H1 (cell line): Measurements from ENCODE around the gene ADCY5. TPM values are rescaled to one million over a fixed set of nuclear protein-coding genes. Genes with fewer than 3 reads are reported as not detected.

Source experiments
- CTCF ChIA-PET: fragments of 300-600 bp; sonication (Branson Sonifier 250); formaldehyde crosslinking; loops from one replicate; lab custom pipeline; 2021; ENCODE audit not compliant: partially characterized antibody; lab: Charles Lee
- POLR2A ChIA-PET: fragments of 300-600 bp; sonication (Branson Sonifier 250); formaldehyde crosslinking; loops from one replicate; lab custom pipeline; 2021; ENCODE audit warnings: inconsistent platforms; ENCODE audit not compliant: partially characterized antibody; lab: Charles Lee
- DNase-seq, 2 experiments: peaks; one replicate each; pipeline versions ENCODE4 v3.0.0 to v3.0.0-alpha.2; 2010 to 2022; ENCODE audit warnings: low spot score in 2 of 2, low read depth in 1 of 2, mixed read lengths in 1 of 2
- FAIRE-seq: peaks from 2 replicates; lab custom pipeline; 2011; peaks lifted over from hg19 to GRCh38; lab: Jason Lieb, UNC
- H2AFZ ChIP-seq: 2 replicates; pipeline ENCODE4 v1.8.1; 2012; ENCODE audit warnings: low read length, inconsistent platforms
- H2AK5ac ChIP-seq: 2 replicates; pipeline ENCODE4 v1.6.1; 2013; ENCODE audit warnings: low read depth, low read length
- H2BK120ac ChIP-seq: replicated peaks from 2 replicates; pipeline ENCODE3; 2013; ENCODE audit warnings: low read depth, low read length, inconsistent platforms
- H2BK12ac ChIP-seq: 2 replicates; pipeline ENCODE4 v1.6.1; 2013; ENCODE audit warnings: low read depth, low read length
- H2BK15ac ChIP-seq: 2 replicates; pipeline ENCODE4 v1.6.1; 2013; ENCODE audit warnings: low read length
- H2BK20ac ChIP-seq: 2 replicates; pipeline ENCODE4 v1.6.1; 2013; ENCODE audit warnings: low read length
- H2BK5ac ChIP-seq: 2 replicates; pipeline ENCODE4 v1.6.1; 2013; ENCODE audit warnings: low read depth, low read length
- H3K14ac ChIP-seq: 2 replicates; pipeline ENCODE4 v1.6.1; 2013; ENCODE audit warnings: inconsistent platforms; ENCODE audit not compliant: insufficient read length
- H3K18ac ChIP-seq: 2 replicates; pipeline ENCODE4 v1.6.1; 2013; ENCODE audit warnings: low read length; ENCODE audit errors: extremely low read depth
- H3K23ac ChIP-seq: 2 replicates; pipeline ENCODE4 v1.6.1; 2013; ENCODE audit warnings: inconsistent platforms; ENCODE audit not compliant: insufficient read length
- H3K23me2 ChIP-seq: 2 replicates; pipeline ENCODE4 v1.6.1; 2013; ENCODE audit warnings: low read depth, low read length
- H3K27ac ChIP-seq: 2 replicates; pipeline ENCODE4 v1.6.1; 2011; ENCODE audit warnings: low read depth, low read length, inconsistent platforms
- H3K27me3 ChIP-seq, 4 experiments: replicated peaks in 1 of 4; 1 replicate in 1 of 4; 2 replicates in 3 of 4; pipeline versions ENCODE4 v1.6.1 to v1.8.1; 2011 to 2013; ENCODE audit warnings: low read length in 3 of 4, mild to moderate bottlenecking in 3 of 4, inconsistent platforms in 2 of 4, mixed read lengths in 2 of 4, moderate library complexity in 1 of 4; ENCODE audit not compliant: control insufficient read depth in 3 of 4, insufficient read depth in 3 of 4; ENCODE audit errors: extremely low read depth in 1 of 4
- H3K36me3 ChIP-seq, 4 experiments: 2 replicates each; pipeline versions ENCODE4 v1.6.1 to v1.8.1; 2011 to 2013; ENCODE audit warnings: mild to moderate bottlenecking in 4 of 4, low read length in 3 of 4, moderate library complexity in 2 of 4, control low read depth in 1 of 4, inconsistent platforms in 1 of 4; ENCODE audit not compliant: insufficient read depth in 4 of 4, control insufficient read depth in 2 of 4
- H3K4ac ChIP-seq: replicated peaks from 2 replicates; pipeline ENCODE3; 2013; ENCODE audit warnings: low read length, low read depth, mixed read lengths, inconsistent platforms; ENCODE audit not compliant: insufficient read length
- H3K4me1 ChIP-seq, 4 experiments: replicated peaks in 1 of 4; 1 replicate in 1 of 4; 2 replicates in 3 of 4; pipeline versions ENCODE4 v1.6.1 to v1.8.1; 2011 to 2013; ENCODE audit warnings: low read length in 3 of 4, inconsistent platforms in 2 of 4, mixed read lengths in 1 of 4; ENCODE audit not compliant: insufficient read depth in 4 of 4, control insufficient read depth in 3 of 4
- H3K4me2 ChIP-seq, 2 experiments: 2 replicates each; pipeline versions ENCODE4 v1.6.1 to v1.8.1; 2011 to 2013; ENCODE audit warnings: low read depth in 2 of 2, low read length in 2 of 2, control low read depth in 1 of 2, inconsistent platforms in 1 of 2, mild to moderate bottlenecking in 1 of 2; ENCODE audit not compliant: insufficient read depth in 1 of 2
- H3K4me3 ChIP-seq, 4 experiments: fragments of 200-600, 300-600 bp in 1 of 4; sonication (generic), shearing (Covaris generic), sonication (Bioruptor Twin) in 1 of 4; 2 replicates each; pipeline versions ENCODE4 v1.5.1 to v1.8.1; 2011 to 2016; ENCODE audit warnings: low read length in 4 of 4, low read depth in 3 of 4, control low read depth in 2 of 4, inconsistent platforms in 2 of 4, mild to moderate bottlenecking in 2 of 4, mixed read lengths in 1 of 4, moderate library complexity in 1 of 4; ENCODE audit not compliant: insufficient read depth in 2 of 4; ENCODE audit errors: extremely low read depth in 1 of 4
- H3K56ac ChIP-seq: replicated peaks from 2 replicates; pipeline ENCODE3; 2013; ENCODE audit warnings: low read depth, mild to moderate bottlenecking, mixed read lengths, low read length, inconsistent platforms; ENCODE audit not compliant: insufficient read length
- H3K79me1 ChIP-seq: 2 replicates; pipeline ENCODE4 v1.6.1; 2013; ENCODE audit warnings: low read depth, low read length, control low read depth
- H3K79me2 ChIP-seq, 2 experiments: 2 replicates each; pipeline versions ENCODE4 v1.6.1 to v1.8.1; 2012 to 2013; ENCODE audit warnings: low read length in 2 of 2, mild to moderate bottlenecking in 2 of 2, inconsistent platforms in 1 of 2; ENCODE audit not compliant: insufficient read depth in 2 of 2, control insufficient read depth in 1 of 2
- H3K9ac ChIP-seq, 4 experiments: replicated peaks in 1 of 4; 1 replicate in 1 of 4; 2 replicates in 3 of 4; pipeline versions ENCODE4 v1.6.1 to v1.8.1; 2011 to 2013; ENCODE audit warnings: low read depth in 3 of 4, low read length in 3 of 4, control low read depth in 2 of 4, mild to moderate bottlenecking in 2 of 4, moderate library complexity in 2 of 4, inconsistent platforms in 1 of 4; ENCODE audit errors: extremely low read depth in 1 of 4
- H3K9me3 ChIP-seq, 2 experiments: 2 replicates each; pipeline versions ENCODE4 v1.6.1 to v1.8.1; 2012 to 2013; ENCODE audit warnings: mild to moderate bottlenecking in 2 of 2, moderate library complexity in 2 of 2, control low read depth in 1 of 2, inconsistent platforms in 1 of 2, low read depth in 1 of 2, low read length in 1 of 2, mixed read lengths in 1 of 2; ENCODE audit not compliant: insufficient read depth in 2 of 2
- H4K20me1 ChIP-seq, 2 experiments: replicated peaks in 1 of 2; 2 replicates each; pipeline versions ENCODE3 to v1.8.1; 2011 to 2013; ENCODE audit warnings: inconsistent platforms in 2 of 2, low read length in 2 of 2, mild to moderate bottlenecking in 1 of 2; ENCODE audit not compliant: insufficient read depth in 2 of 2, control insufficient read depth in 1 of 2
- H4K5ac ChIP-seq: 2 replicates; pipeline ENCODE4 v1.6.1; 2013; ENCODE audit warnings: low read length, low read depth, mixed read lengths, inconsistent platforms; ENCODE audit not compliant: insufficient read length
- H4K8ac ChIP-seq: 2 replicates; pipeline ENCODE4 v1.8.0; 2013; ENCODE audit warnings: mild to moderate bottlenecking, moderate library complexity, low read length, inconsistent platforms; ENCODE audit not compliant: insufficient read depth; ENCODE audit errors: extremely low read depth
- H4K91ac ChIP-seq: replicated peaks from 2 replicates; pipeline ENCODE3; 2013; ENCODE audit warnings: low read length, mixed read lengths, inconsistent platforms; ENCODE audit not compliant: insufficient read length
- CTCF ChIP-seq, 3 experiments: IDR thresholded peaks; 1 replicate in 2 of 3; 2 replicates in 1 of 3; pipeline versions ENCODE4 v1.5.1 to v1.6.1; 2011; ENCODE audit warnings: low read length in 3 of 3, mild to moderate bottlenecking in 3 of 3, inconsistent platforms in 2 of 3, low read depth in 1 of 3, moderate library complexity in 1 of 3; ENCODE audit not compliant: insufficient read depth in 1 of 3; ENCODE audit errors: control extremely low read depth in 1 of 3
- RBBP5 ChIP-seq: IDR thresholded peaks from 2 replicates; pipeline ENCODE4 v1.7.1; 2012; ENCODE audit warnings: low read depth, mild to moderate bottlenecking, inconsistent platforms, low read length, moderate library complexity, borderline replicate concordance
- SP2 ChIP-seq: IDR thresholded peaks from 2 replicates; pipeline ENCODE4 v1.6.1; 2012; ENCODE audit warnings: mild to moderate bottlenecking, low read length, inconsistent platforms
- WGBS, 2 experiments: shearing (Covaris generic) in 1 of 2; methylation state at CpG; one replicate each; pipeline versions ENCODE4 v1.1.6 to v1.1.7; 2013 to 2015; ENCODE audit warnings: low lambda C conversion rate in 2 of 2, mixed read lengths in 2 of 2, inconsistent platforms in 1 of 2, low coverage in 1 of 2, missing lambda C conversion rate in 1 of 2; ENCODE audit not compliant: insufficient replicate concordance in 2 of 2, insufficient coverage in 1 of 2, insufficient read length in 1 of 2; ENCODE audit errors: extremely low coverage in 1 of 2, missing lambda C conversion rate in 1 of 2; 5-methylcytosine and 5-hydroxymethylcytosine counted together
- polyA plus RNA-seq, 7 experiments: library from polyadenylated mRNA; depleted of rRNA in 3 of 7; stranded (reverse) in 5 of 7; unstranded in 2 of 7; fragments of >200 nt in 5 of 7; fragments of 200-250 nt in 2 of 7; gene quantifications; 1 replicate in 5 of 7; 2 replicates in 1 of 7; 4 replicates in 1 of 7; pipeline versions ENCODE4 v1.2.1 to v1.2.3, GENCODE V29; 2011 to 2013; ENCODE audit warnings: missing spikeins in 2 of 7, mixed read lengths in 2 of 7
- total RNA-seq: library from RNA; stranded (reverse); fragmentation: NEBNext Ultra II Directional; extraction: Animal tissue kit (Norgen Biotek cat#: 25700); gene quantifications from 2 replicates; pipeline ENCODE4 v1.2.1, GENCODE V29; 2021

The ADCY5 gene
- total and polyA plus RNA-seq, 2 of the 8 experiments (the other 6 are each of a cell fraction or from before 2014, with no cell fraction given), result 18.9 to 40.8 TPM

- H3K4me1 ChIP-seq, result peaks cover 0 to 9% (median 3%) of the 10 kb centered on the region in 4 experiments; a peak in 5 of 7 replicates
- H3K9me3 ChIP-seq, result no peaks in the 10 kb centered on the region
- no peak overlapping the region for H2BK5ac ChIP-seq
- DNase-seq, result no peak
- no peak overlapping the region for H2AK5ac ChIP-seq
- POLR2A ChIA-PET, result interaction anchor here (0.6 kb wide), 1 partner anchor 1925 kb away, joined by 3 read pairs; no protein-coding TSS in a partner anchor
- H4K20me1 ChIP-seq, result peaks cover 2 to 5% of the 10 kb centered on the region in 2 experiments
- peaks cover 11 to 26% (median 21%) of the 10 kb centered on the region in 4 experiments for H3K27me3 ChIP-seq
- H3K18ac ChIP-seq, result no peak overlapping the region
- H3K4me2 ChIP-seq, result no peak overlapping the region
- H4K5ac ChIP-seq, result no peak overlapping the region
- H3K23ac ChIP-seq, result no peak overlapping the region
- H2BK15ac ChIP-seq, result no peak overlapping the region
- no peak overlapping the region for H2BK12ac ChIP-seq
- no peaks in the 10 kb centered on the region for H3K79me1 ChIP-seq
- H3K4ac ChIP-seq, result no peak overlapping the region
- CTCF ChIA-PET, result interaction anchor here (0.7 to 5.0 kb wide), 16 partner anchors 9 to 210 kb away, joined by 3 to 34 read pairs (median 4); no protein-coding TSS in a partner anchor
- no peak overlapping the region for H2AFZ ChIP-seq
- H3K23me2 ChIP-seq, result peaks cover 8% of the 10 kb centered on the region; the same call in 1 of the 2 replicates
- no peak overlapping the region for H3K14ac ChIP-seq
- TF ChIP-seq SP2 (no peak), RBBP5 (no peak), CTCF (IDR thresholded peaks at IDR 0.05; ENCODE audit: control extremely low read depth in 1 of 3, insufficient read depth in 1 of 3, low read depth in 1 of 3, low read length in 3 of 3) (peak in 1 of 3 experiments; percentile 17; a peak in 1 of 4 replicates)
- H4K8ac ChIP-seq, result no peak overlapping the region
- no peaks in the 10 kb centered on the region for H3K79me2 ChIP-seq
- no peak overlapping the region for H3K4me3 ChIP-seq
- H4K91ac ChIP-seq, result no peak overlapping the region
- peak; percentile 39 for FAIRE-seq
- no peak overlapping the region for H2BK120ac ChIP-seq
- peaks cover 0 to 2% (median 0%) of the 10 kb centered on the region in 4 experiments; a peak in 1 of 8 replicates for H3K36me3 ChIP-seq
- no peak overlapping the region for H3K27ac ChIP-seq
- no peak overlapping the region for H3K56ac ChIP-seq
- H2BK20ac ChIP-seq, result no peak overlapping the region
- 81% methylated on average over 1 of the region's 1 CpG; no CpG with 5 or more reads in 1 of the 2 experiments for WGBS, 2 experiments
- no peak overlapping the region for H3K9ac ChIP-seq
These were observed 4.1 kb downstream of the ADCY5 start for GRCh38 chr3:123444744-123445143.
